NT2/D1 (cell line): ENCODE measurements around the gene HEATR1.

Source experiments
- SUZ12 ChIP-seq: IDR thresholded peaks from 2 replicates; pipeline ENCODE4 v1.6.1; 2011; ENCODE audit not compliant: insufficient read length, insufficient read depth; ENCODE audit errors: extremely low read depth
- YY1 ChIP-seq: IDR thresholded peaks from 2 replicates; pipeline ENCODE4 v1.6.1; 2011; ENCODE audit not compliant: insufficient read length, insufficient read depth
- ZNF274 ChIP-seq: IDR thresholded peaks from 2 replicates; pipeline ENCODE4 v1.6.1; 2011; ENCODE audit warnings: mild to moderate bottlenecking, low read depth, low read length

DNA sequence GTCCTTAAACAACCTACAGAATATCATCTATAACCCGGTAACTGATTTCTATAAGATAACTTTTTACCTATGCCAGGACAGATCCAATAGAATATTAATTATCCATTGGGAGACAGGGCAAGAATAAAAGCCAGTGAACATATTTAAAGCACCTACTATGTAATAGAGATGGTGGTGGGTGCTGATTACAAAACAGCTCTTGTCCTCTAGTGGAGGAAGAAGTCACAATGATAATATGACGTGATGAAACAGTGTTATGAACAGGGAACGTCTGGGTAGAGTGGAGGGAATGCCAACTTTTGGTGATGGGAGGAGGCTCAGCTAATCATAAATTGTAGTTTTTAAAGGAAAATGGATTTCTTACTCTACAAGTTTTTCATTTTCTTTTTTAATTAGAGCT is 78.2 kb downstream of the HEATR1 start:
- TF ChIP-seq SUZ12 (no peak), YY1 (no peak), ZNF274 (no peak)
